Mesenchymal stem cell (in vitro differentiated cells and primary cell): ENCODE results near the gene NUTM1.
"Not testable (repeated sequence)": the region's sequence is repeated elsewhere in the genome, so short reads cannot be mapped to it uniquely, and the experiment has no call there.

ENCODE experiments used
- DNase-seq: peaks from one replicate; pipeline ENCODE4 v3.0.0-alpha.2; 2013
- H2AFZ ChIP-seq: one replicate; pipeline ENCODE4 v1.6.1; 2013; ENCODE audit warnings: low read depth, mild to moderate bottlenecking, control low read depth, inconsistent platforms, low read length, moderate library complexity
- H2AK5ac ChIP-seq: 2 replicates; pipeline ENCODE4 v1.6.1; 2013; ENCODE audit warnings: low read length, moderate library complexity, mild to moderate bottlenecking, inconsistent platforms; ENCODE audit not compliant: severe bottlenecking
- H2BK120ac ChIP-seq: one replicate; pipeline ENCODE4 v1.6.1; 2013; ENCODE audit warnings: low read depth, mild to moderate bottlenecking, inconsistent platforms, low read length, moderate library complexity
- H2BK12ac ChIP-seq, 2 experiments: one replicate each; pipeline ENCODE4 v1.6.1; 2013; ENCODE audit warnings: inconsistent platforms in 2 of 2, low read length in 2 of 2, mild to moderate bottlenecking in 2 of 2, moderate library complexity in 2 of 2, control low read depth in 1 of 2
- H2BK15ac ChIP-seq: one replicate; pipeline ENCODE4 v1.6.1; 2013; ENCODE audit warnings: mild to moderate bottlenecking, low read depth, inconsistent platforms; ENCODE audit not compliant: poor library complexity, severe bottlenecking
- H2BK5ac ChIP-seq: 2 replicates; pipeline ENCODE4 v1.6.1; 2013; ENCODE audit warnings: low read depth, mild to moderate bottlenecking, low read length, control low read depth, inconsistent platforms; ENCODE audit not compliant: poor library complexity, severe bottlenecking
- H3K14ac ChIP-seq, 2 experiments: one replicate each; pipeline ENCODE4 v1.6.1; 2013; ENCODE audit warnings: inconsistent platforms in 2 of 2, low read length in 2 of 2, control low read depth in 1 of 2, mild to moderate bottlenecking in 1 of 2, moderate library complexity in 1 of 2
- H3K18ac ChIP-seq, 2 experiments: one replicate each; pipeline ENCODE4 v1.6.1; 2013; ENCODE audit warnings: inconsistent platforms in 2 of 2, low read length in 2 of 2, control low read depth in 1 of 2, low read depth in 1 of 2, mild to moderate bottlenecking in 1 of 2
- H3K23ac ChIP-seq, 2 experiments: one replicate each; pipeline ENCODE4 v1.6.1; 2013; ENCODE audit warnings: inconsistent platforms in 2 of 2, low read length in 2 of 2, mild to moderate bottlenecking in 2 of 2, moderate library complexity in 2 of 2, control low read depth in 1 of 2
- H3K27ac ChIP-seq: 2 replicates; pipeline ENCODE4 v1.5.1; 2013; ENCODE audit warnings: mild to moderate bottlenecking, moderate library complexity, low read length, control low read depth, inconsistent platforms; ENCODE audit not compliant: poor library complexity, severe bottlenecking
- H3K27me3 ChIP-seq, 2 experiments: 2 replicates each; pipeline versions ENCODE4 v1.6.1 to v1.7.0; 2013; ENCODE audit warnings: low read length in 2 of 2, mild to moderate bottlenecking in 2 of 2, moderate library complexity in 2 of 2, control low read depth in 1 of 2, inconsistent platforms in 1 of 2; ENCODE audit not compliant: control insufficient read depth in 1 of 2, insufficient read depth in 1 of 2
- H3K36me3 ChIP-seq, 2 experiments: 2 replicates each; pipeline versions ENCODE4 v1.6.1 to v1.7.0; 2013; ENCODE audit warnings: low read length in 2 of 2, control low read depth in 1 of 2, inconsistent platforms in 1 of 2, low read depth in 1 of 2, mild to moderate bottlenecking in 1 of 2; ENCODE audit not compliant: insufficient read depth in 2 of 2, control insufficient read depth in 1 of 2
- H3K4ac ChIP-seq, 2 experiments: one replicate each; pipeline ENCODE4 v1.6.1; 2013; ENCODE audit warnings: inconsistent platforms in 2 of 2, low read length in 2 of 2, mild to moderate bottlenecking in 2 of 2, moderate library complexity in 2 of 2, control low read depth in 1 of 2, low read depth in 1 of 2
- H3K4me1 ChIP-seq: 2 replicates; pipeline ENCODE4 v1.6.1; 2013; ENCODE audit warnings: low read depth, low read length, control low read depth; ENCODE audit not compliant: control insufficient read depth, insufficient read depth
- H3K4me2 ChIP-seq: 2 replicates; pipeline ENCODE4 v1.6.1; 2013; ENCODE audit warnings: low read length, mild to moderate bottlenecking, inconsistent platforms; ENCODE audit not compliant: poor library complexity, severe bottlenecking
- H3K4me3 ChIP-seq, 2 experiments: 2 replicates each; pipeline versions ENCODE4 v1.5.1 to v1.7.0; 2013; ENCODE audit warnings: low read length in 2 of 2, mild to moderate bottlenecking in 2 of 2, control low read depth in 1 of 2, low read depth in 1 of 2; ENCODE audit not compliant: insufficient read depth in 1 of 2
- H3K79me1 ChIP-seq: replicated peaks from 2 replicates; pipeline ENCODE4 v1.6.1; 2013; ENCODE audit warnings: mild to moderate bottlenecking, control low read depth, low read length, inconsistent platforms; ENCODE audit not compliant: poor library complexity, severe bottlenecking
- H3K9ac ChIP-seq: 2 replicates; pipeline ENCODE4 v1.7.0; 2013; ENCODE audit warnings: mild to moderate bottlenecking, low read length, moderate library complexity
- H3K9me3 ChIP-seq: 2 replicates; pipeline ENCODE4 v1.7.0; 2013; ENCODE audit warnings: mild to moderate bottlenecking, low read length; ENCODE audit not compliant: control insufficient read depth
- H4K8ac ChIP-seq: one replicate; pipeline ENCODE4 v1.6.1; 2013; ENCODE audit warnings: inconsistent platforms, mild to moderate bottlenecking, low read length, moderate library complexity
- H4K91ac ChIP-seq: one replicate; pipeline ENCODE4 v1.6.1; 2013; ENCODE audit warnings: mild to moderate bottlenecking, low read length, inconsistent platforms
- WGBS: methylation state at CpG from one replicate; pipeline ENCODE4 v1.1.7; 2013; ENCODE audit warnings: mixed read lengths; 5-methylcytosine and 5-hydroxymethylcytosine counted together

The NUTM1 gene

DNA sequence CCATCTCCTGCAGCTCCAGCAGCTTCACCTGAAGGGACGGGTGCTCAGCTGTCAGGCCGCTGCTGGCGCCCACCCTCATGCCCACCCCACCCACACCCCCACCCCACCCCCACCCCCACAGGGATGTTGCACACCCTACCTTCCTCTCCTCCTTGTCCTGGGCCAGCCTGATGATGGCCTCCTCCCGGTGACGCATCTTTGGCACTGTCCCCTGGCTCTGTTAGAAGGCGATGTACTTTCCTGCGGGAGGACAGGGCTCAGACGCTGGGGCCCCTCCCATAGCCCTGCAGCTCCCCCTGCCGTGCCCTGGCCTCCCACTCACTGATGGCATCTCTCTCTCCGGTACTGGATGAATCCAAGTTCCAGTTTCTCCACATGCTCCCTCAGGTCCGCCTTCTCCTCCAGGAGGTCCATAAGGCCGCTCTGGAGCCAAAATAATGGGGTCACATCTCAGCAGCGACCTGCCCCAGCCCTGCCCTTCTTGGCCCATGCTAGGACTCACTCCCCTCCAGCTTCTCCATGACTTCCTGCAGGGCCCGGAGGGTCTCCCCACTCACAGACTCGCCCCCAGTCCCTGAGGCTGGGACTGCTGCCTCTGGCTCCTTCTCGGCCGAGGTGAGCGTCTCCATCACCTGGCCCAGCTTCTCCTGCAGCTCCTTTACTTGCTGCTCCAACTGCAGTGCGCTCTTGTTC is 38.9 kb downstream of the NUTM1 start:
- H2BK120ac ChIP-seq, H3K23ac ChIP-seq, H2AK5ac ChIP-seq, H3K4me1 ChIP-seq, H3K18ac ChIP-seq, H3K27me3 ChIP-seq, H3K79me1 ChIP-seq, H4K91ac ChIP-seq, H3K4me2 ChIP-seq, H3K4me3 ChIP-seq, H2BK15ac ChIP-seq, H4K8ac ChIP-seq, H2AFZ ChIP-seq, H2BK5ac ChIP-seq, H2BK12ac ChIP-seq, H3K27ac ChIP-seq, DNase-seq, H3K4ac ChIP-seq, H3K14ac ChIP-seq, H3K36me3 ChIP-seq, H3K9me3 ChIP-seq, H3K9ac ChIP-seq: not testable (repeated sequence)
- no CpG with 5 or more reads among the region's 19 CpGs for WGBS

DNA sequence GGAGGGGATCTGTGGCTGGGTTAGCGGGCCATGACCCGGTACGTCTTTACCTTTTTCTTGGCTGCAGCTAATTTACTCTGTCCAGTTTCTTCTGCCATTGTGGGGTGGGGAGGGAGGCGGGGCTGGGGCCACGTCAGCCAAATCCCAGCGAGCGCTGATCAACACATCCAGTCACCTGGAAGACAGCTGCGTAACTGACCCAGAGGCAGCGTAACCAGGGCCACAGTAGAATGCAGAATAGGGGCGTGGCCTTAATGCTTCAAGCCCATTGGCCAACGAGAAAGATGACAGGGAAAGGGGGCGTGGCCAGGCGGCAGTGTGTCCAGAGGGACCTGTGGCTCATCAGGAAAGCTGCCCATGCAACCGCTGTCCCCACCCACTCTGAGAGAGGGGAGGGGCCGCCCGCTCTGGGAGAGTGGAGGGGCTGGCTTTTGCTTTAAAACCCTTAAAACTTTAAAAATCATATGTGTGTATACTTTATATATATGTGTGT is 46.5 kb downstream of the NUTM1 start:
- H3K27me3 ChIP-seq, H3K9ac ChIP-seq, H4K8ac ChIP-seq, H2BK120ac ChIP-seq, H3K23ac ChIP-seq, H3K4me2 ChIP-seq, H3K4me1 ChIP-seq, H3K36me3 ChIP-seq, H2AK5ac ChIP-seq, H3K14ac ChIP-seq, H3K79me1 ChIP-seq, DNase-seq, H3K4me3 ChIP-seq, H3K4ac ChIP-seq, H2AFZ ChIP-seq, H3K9me3 ChIP-seq, H2BK15ac ChIP-seq, H4K91ac ChIP-seq, H3K27ac ChIP-seq, H2BK12ac ChIP-seq, H2BK5ac ChIP-seq, H3K18ac ChIP-seq: not testable (repeated sequence)
- WGBS = no CpG with 5 or more reads among the region's 16 CpGs

DNA sequence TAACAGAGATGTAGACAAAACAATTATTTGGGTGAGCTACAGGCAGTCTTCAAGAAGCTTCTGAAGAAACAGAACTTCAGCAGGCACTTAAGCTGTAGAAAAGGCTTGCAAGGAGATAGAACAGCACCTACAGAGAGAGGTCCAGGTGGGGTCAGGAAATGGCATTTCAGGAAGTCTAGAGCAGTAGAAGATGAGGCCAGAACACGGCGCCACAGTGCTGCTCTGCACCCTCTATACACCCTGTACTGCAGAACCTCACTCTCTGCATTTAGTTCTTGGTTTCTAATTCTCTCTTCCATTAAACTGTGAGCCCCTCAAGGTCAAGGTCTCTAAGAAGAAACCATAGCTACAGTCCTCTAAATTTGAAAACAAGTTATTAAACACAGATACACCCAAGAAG is 49.9 kb downstream of the NUTM1 start:
- H3K4me2 ChIP-seq, H2BK5ac ChIP-seq, H3K9ac ChIP-seq, H3K18ac ChIP-seq, H3K36me3 ChIP-seq, H3K4me1 ChIP-seq, DNase-seq, H3K79me1 ChIP-seq, H3K4me3 ChIP-seq, H3K4ac ChIP-seq, H3K27me3 ChIP-seq, H2BK120ac ChIP-seq, H2BK15ac ChIP-seq, H2AFZ ChIP-seq, H3K27ac ChIP-seq, H3K9me3 ChIP-seq, H2AK5ac ChIP-seq, H3K23ac ChIP-seq, H2BK12ac ChIP-seq, H4K8ac ChIP-seq, H3K14ac ChIP-seq, H4K91ac ChIP-seq: not testable (repeated sequence)
- no CpG with 5 or more reads among the region's 2 CpGs for WGBS

DNA sequence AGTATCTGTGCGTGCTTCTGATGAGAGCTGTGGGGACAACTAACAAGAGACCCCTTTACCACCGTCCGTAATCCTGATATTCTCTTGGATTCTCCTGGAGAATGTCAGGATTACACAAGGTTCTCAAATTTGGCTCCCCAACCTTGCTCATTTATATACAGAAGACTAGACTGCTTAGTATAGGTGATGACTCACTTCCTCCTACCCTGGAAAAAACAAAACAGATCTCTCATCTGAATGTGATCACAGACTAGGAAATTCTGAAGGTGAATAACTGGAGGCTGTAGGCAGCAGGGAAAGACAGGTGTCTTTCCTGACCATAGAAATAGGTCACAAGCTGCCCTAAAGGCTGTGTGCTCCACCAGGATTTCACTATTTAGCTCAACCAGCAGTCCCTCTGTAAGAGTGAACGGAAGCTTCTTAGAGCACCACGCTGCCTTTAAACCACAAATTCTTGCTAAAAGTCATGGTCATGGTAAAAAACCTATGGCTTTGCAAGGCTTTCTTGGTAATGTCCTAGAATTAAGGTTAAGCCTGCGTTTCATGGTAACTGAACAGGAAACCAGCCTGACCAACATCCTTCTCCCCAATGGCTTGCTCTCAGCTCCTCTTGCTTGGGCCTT is 54.6 kb downstream of the NUTM1 start:
- not testable (repeated sequence) for H3K79me1 ChIP-seq, H3K27me3 ChIP-seq, H2AK5ac ChIP-seq, H3K4me2 ChIP-seq, H3K36me3 ChIP-seq, H4K8ac ChIP-seq, H3K23ac ChIP-seq, H2BK120ac ChIP-seq, DNase-seq, H3K27ac ChIP-seq, H3K4me3 ChIP-seq, H3K18ac ChIP-seq, H2BK12ac ChIP-seq, H4K91ac ChIP-seq, H3K4me1 ChIP-seq, H3K14ac ChIP-seq, H3K9ac ChIP-seq, H2BK15ac ChIP-seq, H3K9me3 ChIP-seq, H2AFZ ChIP-seq, H2BK5ac ChIP-seq, H3K4ac ChIP-seq
- WGBS = no CpG with 5 or more reads among the region's 6 CpGs
